DOHH2 (cell line): Measurements from ENCODE around the gene MICAL3.

ENCODE experiments used
- CTCF ChIP-seq: fragments of 200-600 bp; sonication (generic); IDR thresholded peaks from one replicate; pipeline ENCODE4 v1.5.1; 2014; ENCODE audit warnings: antibody characterized with exemption, mild to moderate bottlenecking, low read depth, low read length; ENCODE audit not compliant: poor library complexity, severe bottlenecking
- EZH2phosphoT487 ChIP-seq: fragments of 200-600 bp; sonication (generic); IDR thresholded peaks from 2 replicates; pipeline ENCODE4 v1.6.1; 2017; ENCODE audit warnings: borderline replicate concordance, mild to moderate bottlenecking, antibody characterized with exemption, low read length, moderate library complexity, mixed read lengths

GRCh38 chr22:17832665-17833064 is 191.7 kb downstream of the MICAL3 start:
- TF ChIP-seq CTCF (no peak), EZH2phosphoT487 (no peak)
